ENCODE measurements around the gene MCTP2. TPM values are rescaled to one million over a fixed set of nuclear protein-coding genes. Genes with fewer than 3 reads are reported as not detected.
"Not testable (repeated sequence)": the region's sequence is repeated elsewhere in the genome, so short reads cannot be mapped to it uniquely, and the experiment has no call there.

Gene MCTP2
- total RNA-seq, 1 donor from 2014 or later = 35.3 TPM

DNA sequence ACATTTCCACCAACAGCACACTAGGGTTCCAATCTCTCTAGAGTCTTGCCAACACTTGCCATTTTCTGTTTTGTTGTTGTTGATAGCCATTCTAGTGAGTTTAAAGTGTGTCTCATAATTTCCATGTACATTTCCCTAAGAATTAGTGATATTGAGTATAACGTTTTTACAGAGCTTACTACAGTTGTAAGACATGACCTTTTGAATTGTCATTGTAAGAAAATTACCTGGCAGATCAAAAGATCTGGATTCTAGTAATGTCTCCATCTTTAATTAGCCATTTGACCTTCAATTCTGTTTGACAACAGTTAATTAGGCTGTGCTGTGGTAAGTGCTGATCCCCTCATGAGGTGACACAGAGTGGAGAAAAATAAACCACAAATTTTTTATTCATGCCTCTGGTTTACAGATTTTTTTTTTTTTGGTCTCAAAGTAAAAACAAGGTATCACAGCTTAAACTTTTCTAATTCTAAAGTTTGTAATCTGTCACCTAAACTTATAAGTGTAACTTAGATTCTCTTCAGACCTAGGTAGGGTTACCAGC lies 20.9 kb downstream of the MCTP2 start:
- H3K9me3 ChIP-seq = no peaks in the 10 kb centered on the region
- H3K4me1 ChIP-seq = peaks cover 4% of the 10 kb centered on the region
- ATAC-seq (no peak), DNase-seq (no peak)
- H3K36me3 ChIP-seq = no peaks in the 10 kb centered on the region
- intact Hi-C loops (cut with DNase I) = no loop called here
- no peak overlapping the region for H3K4me3 ChIP-seq
- TF ChIP-seq, protein P1, sequence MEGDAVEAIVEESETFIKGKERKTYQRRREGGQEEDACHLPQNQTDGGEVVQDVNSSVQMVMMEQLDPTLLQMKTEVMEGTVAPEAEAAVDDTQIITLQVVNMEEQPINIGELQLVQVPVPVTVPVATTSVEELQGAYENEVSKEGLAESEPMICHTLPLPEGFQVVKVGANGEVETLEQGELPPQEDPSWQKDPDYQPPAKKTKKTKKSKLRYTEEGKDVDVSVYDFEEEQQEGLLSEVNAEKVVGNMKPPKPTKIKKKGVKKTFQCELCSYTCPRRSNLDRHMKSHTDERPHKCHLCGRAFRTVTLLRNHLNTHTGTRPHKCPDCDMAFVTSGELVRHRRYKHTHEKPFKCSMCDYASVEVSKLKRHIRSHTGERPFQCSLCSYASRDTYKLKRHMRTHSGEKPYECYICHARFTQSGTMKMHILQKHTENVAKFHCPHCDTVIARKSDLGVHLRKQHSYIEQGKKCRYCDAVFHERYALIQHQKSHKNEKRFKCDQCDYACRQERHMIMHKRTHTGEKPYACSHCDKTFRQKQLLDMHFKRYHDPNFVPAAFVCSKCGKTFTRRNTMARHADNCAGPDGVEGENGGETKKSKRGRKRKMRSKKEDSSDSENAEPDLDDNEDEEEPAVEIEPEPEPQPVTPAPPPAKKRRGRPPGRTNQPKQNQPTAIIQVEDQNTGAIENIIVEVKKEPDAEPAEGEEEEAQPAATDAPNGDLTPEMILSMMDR (IDR thresholded peaks at IDR 0.05) = no peak
- H3K27ac ChIP-seq = no peak overlapping the region
- H3K27me3 ChIP-seq = no peaks in the 10 kb centered on the region

DNA sequence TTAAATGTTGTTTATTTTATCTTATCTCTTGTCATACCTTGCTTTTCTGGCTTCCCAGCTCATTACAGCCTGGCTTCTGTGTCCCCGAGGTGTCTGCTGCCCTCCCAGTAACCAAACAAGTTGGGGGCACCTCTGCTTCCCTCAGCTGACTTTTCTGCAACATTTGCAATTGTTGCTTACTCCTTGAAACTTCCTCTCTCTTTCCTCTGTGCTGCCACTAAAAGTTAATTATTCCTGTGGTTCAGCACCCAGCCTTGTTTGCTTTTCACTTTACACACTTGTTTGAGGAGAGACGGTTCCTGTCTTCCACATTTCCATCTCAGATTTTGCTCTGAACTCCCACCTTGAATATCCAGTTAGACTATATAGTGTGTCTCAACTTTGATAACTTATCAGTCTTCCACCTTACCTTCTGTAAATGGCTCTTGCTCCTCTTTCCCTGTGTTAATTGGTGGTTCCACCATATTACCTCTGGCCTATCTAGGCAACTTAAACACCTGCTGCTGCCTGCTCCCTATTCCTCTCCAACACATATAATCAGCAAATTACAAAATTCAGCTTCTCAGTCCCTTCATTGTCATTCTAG lies 21.6 kb downstream of the MCTP2 start:
- no peak for ATAC-seq
- Histone ChIP-seq H3K36me3 (no peaks in the 10 kb centered on the region), H3K27me3 (no peaks in the 10 kb centered on the region), H3K4me3 (no peak overlapping the region), H3K4me1 (peaks cover 4% of the 10 kb centered on the region), H3K27ac (no peak overlapping the region), H3K9me3 (no peaks in the 10 kb centered on the region)
- TF ChIP-seq, protein P1 (IDR thresholded peaks at IDR 0.05) = no peak
- intact Hi-C loops (cut with DNase I) = no loop called here
- DNase-seq = no peak

DNA sequence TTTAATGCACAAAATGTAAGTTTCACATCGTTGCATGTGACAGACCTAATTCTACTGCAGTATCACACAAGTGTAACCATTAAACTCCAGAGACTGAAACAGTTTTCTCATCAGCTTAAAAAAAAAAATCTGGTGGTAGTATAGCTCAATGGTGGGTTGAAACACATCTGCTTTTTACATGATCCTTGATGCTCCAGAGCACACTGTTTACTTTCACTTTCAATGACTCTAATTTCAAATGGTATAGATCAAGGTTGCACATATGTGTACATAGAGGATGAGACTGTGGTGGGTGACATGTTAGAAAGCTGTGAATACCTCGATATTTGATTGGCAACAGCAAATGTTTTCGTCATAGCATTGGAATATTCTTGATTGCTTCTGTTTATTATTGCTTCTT lies 22.4 kb downstream of the MCTP2 start:
- Histone ChIP-seq H3K27ac (no peak overlapping the region), H3K4me3 (no peak overlapping the region), H3K27me3 (no peaks in the 10 kb centered on the region), H3K4me1 (peaks cover 4% of the 10 kb centered on the region), H3K36me3 (no peaks in the 10 kb centered on the region), H3K9me3 (no peaks in the 10 kb centered on the region)
- TF ChIP-seq, protein P1 (IDR thresholded peaks at IDR 0.05) = no peak
- intact Hi-C loops (cut with DNase I) = no loop called here
- DNase-seq = no peak
- ATAC-seq = no peak

DNA sequence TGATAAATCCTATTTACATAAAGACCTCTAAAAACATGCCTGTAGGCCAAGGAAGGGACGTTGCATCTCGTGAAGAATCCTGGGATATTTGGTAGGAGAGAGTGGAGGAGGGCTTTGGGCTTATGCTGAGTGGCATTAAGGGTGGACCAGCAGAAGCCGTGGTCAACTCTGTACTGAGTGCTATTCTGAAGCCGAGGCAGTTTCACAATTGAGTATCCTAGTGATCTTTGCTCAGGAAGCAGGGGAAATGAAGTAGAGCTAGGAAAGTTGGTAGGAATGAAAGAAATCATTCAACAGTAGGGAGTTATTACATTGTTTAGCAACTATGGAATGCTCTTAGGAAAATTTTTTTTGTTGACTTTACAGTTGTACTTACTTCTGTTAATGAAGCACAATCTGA lies 24.2 kb downstream of the MCTP2 start:
- ATAC-seq = peak; percentile 72

DNA sequence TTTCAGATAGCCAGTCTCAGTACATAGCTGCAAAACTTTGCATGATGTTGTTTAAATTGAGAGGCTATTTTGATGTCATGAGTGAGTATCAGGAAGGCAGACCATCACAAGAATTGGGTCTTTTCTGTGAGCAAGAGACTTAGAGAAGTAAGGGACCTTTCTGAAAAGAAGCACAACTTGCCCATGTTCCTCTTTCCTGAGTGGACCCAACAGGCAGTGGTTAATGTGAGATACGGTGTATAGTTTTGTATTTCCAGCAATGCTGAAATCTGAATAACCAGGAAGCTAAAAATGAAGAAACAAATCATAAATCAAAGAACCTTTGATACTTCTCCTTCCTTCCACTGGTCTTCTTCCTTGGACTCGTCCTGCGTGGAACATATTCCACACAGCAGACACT lies 25.1 kb downstream of the MCTP2 start:
- no peaks in the 10 kb centered on the region for H3K27me3 ChIP-seq
- H3K9me3 ChIP-seq = no peaks in the 10 kb centered on the region
- no peaks in the 10 kb centered on the region for H3K36me3 ChIP-seq
- DNase-seq = no peak
- no peak overlapping the region for H3K27ac ChIP-seq
- intact Hi-C loops (cut with DNase I) = no loop called here
- ATAC-seq = no peak
- peaks cover 13% of the 10 kb centered on the region for H3K4me1 ChIP-seq
- TF ChIP-seq, protein P1 (IDR thresholded peaks at IDR 0.05) = no peak
- H3K4me3 ChIP-seq = no peak overlapping the region

More for the DNA sequence above, 24.2 kb downstream of the MCTP2 start:
- intact Hi-C loops (cut with DNase I) = no loop called here
- TF ChIP-seq, protein P1 (IDR thresholded peaks at IDR 0.05) = no peak
- Histone ChIP-seq H3K36me3 (no peaks in the 10 kb centered on the region), H3K4me3 (no peak overlapping the region), H3K27ac (no peak overlapping the region), H3K9me3 (no peaks in the 10 kb centered on the region), H3K27me3 (no peaks in the 10 kb centered on the region), H3K4me1 (peaks cover 13% of the 10 kb centered on the region)
- DNase-seq = no peak

DNA sequence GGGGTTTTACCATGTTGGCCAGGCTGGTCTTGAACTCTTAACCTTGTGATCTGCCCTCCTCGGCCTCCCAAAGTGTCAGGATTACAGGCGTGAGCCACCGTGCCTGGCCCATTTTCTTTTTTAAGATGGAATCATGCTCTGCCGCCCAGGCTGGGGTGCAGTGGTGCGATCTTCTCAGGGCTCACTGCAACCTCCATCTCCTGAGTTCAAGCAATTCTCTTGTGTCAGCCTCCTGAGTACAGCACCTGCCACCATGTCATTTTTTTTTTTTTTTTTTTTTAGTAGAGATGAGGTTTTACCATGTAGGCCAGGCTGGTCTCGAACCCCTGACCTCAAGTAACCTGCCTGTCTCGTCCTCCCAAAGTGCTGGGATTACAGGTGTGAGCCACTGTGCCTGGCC lies 26.4 kb downstream of the MCTP2 start:
- DNase-seq; H3K27me3 ChIP-seq; H3K4me3 ChIP-seq; H3K27ac ChIP-seq; H3K9me3 ChIP-seq; H3K36me3 ChIP-seq; intact Hi-C loops (cut with DNase I); ATAC-seq: not testable (repeated sequence)
- H3K4me1 ChIP-seq = peaks cover 13% of the 10 kb centered on the region
